Measurements from ENCODE around the gene NSUN3. TPM values are rescaled to one million over a fixed set of nuclear protein-coding genes. Genes with fewer than 3 reads are reported as not detected.

Gene NSUN3
- total and polyA plus RNA-seq, 2 donors (not counting 3 experiments of a cell fraction or from before 2014, with no cell fraction given): 3.4 to 10.7 TPM

DNA sequence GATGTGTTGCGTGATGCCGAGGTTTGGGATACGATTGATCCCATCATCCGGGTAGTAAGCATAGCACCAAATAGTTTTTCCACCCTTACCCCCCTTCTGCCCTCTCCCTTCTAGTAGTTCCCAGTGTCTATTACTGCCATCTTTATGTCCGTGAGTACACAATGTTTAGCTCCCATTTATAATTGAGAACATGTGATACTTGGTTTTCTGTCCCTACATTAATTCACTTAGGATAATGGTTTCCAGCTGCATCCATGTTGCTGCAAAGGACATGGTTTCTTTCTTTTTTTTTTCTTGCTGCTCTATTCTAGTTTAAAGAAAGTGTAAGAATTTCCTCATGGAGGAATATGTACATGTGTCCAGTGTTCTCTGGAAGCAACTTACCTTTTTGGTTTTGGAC is 51.8 kb downstream of the NSUN3 start:
- ChIA-PET CTCF (no interaction called here), POLR2A (no interaction called here)
- no peak overlapping the region for H3K27ac ChIP-seq (ENCODE audit: insufficient read depth, low read depth, low read length)
- H3K9me1 ChIP-seq (replicated peaks; ENCODE audit: control insufficient read depth, extremely low read depth, insufficient read depth, low read length): no peaks in the 10 kb centered on the region
- H3K4me1 ChIP-seq (ENCODE audit: control insufficient read depth, extremely low read depth, insufficient read depth, low read length): no peaks in the 10 kb centered on the region
- dilution Hi-C loops (cut with MboI; ENCODE audit: extremely low pct_ligation_motif_present, low sequenced_read_pairs): no loop called here
- no peaks in the 10 kb centered on the region for H3K9me3 ChIP-seq (replicated peaks; ENCODE audit: control insufficient read depth, insufficient read depth, low read length)
- no peak for FAIRE-seq
- intact Hi-C loops (cut with micrococcal nuclease): no loop called here
- no peak overlapping the region for H3K4me2 ChIP-seq (ENCODE audit: insufficient read depth, low read length)
- H2AFZ ChIP-seq (ENCODE audit: low read depth, low read length): no peak overlapping the region
- TF ChIP-seq, protein P1, sequence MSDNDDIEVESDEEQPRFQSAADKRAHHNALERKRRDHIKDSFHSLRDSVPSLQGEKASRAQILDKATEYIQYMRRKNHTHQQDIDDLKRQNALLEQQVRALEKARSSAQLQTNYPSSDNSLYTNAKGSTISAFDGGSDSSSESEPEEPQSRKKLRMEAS (IDR thresholded peaks at IDR 0.05; ENCODE audit: insufficient read depth, insufficient read length): no peak
- TF ChIP-seq POLR2AphosphoS5 (IDR thresholded peaks at IDR 0.05; ENCODE audit: insufficient read depth, low read depth, low read length) (no peak), GATA2 (IDR thresholded peaks at IDR 0.05; ENCODE audit: insufficient read depth, insufficient read length, low read depth, low read length) (no peak), MYC (IDR thresholded peaks at IDR 0.05; ENCODE audit: low read depth, low read length) (no peak), EZH2 (IDR thresholded peaks at IDR 0.05; ENCODE audit: borderline replicate concordance, low read depth, low read length, severe bottlenecking) (no peak), POLR2A (IDR thresholded peaks at IDR 0.05; ENCODE audit: low read depth, low read length) (no peak), JUN (IDR thresholded peaks at IDR 0.05; ENCODE audit: borderline replicate concordance, insufficient read depth, insufficient read length, low read depth) (no peak)
- H3K9ac ChIP-seq (replicated peaks; ENCODE audit: extremely low read depth, insufficient read depth, low read length): no peak overlapping the region
- no peak for DNase-seq (ENCODE audit: low read depth, low spot score)
- H3K4me3 ChIP-seq (replicated peaks in 1 of 3; ENCODE audit: insufficient read depth in 1 of 3, low read depth in 1 of 3, low read length in 3 of 3): no peak overlapping the region
- no peaks in the 10 kb centered on the region for H3K36me3 ChIP-seq (ENCODE audit: control insufficient read depth in 2 of 2, extremely low read depth in 1 of 2, insufficient read depth in 2 of 2, low read length in 2 of 2)
- no peaks in the 10 kb centered on the region for H4K20me1 ChIP-seq (replicated peaks; ENCODE audit: control insufficient read depth, extremely low read depth, insufficient read depth, low read length)
- BruUV-seq (replicated peaks): no TSS peak
- H3K27me3 ChIP-seq (ENCODE audit: control insufficient read depth in 2 of 2, insufficient read depth in 2 of 2, low read length in 2 of 2): no peaks in the 10 kb centered on the region
- no peaks in the 10 kb centered on the region for H3K79me2 ChIP-seq (ENCODE audit: control insufficient read depth, insufficient read depth, low read length)

DNA sequence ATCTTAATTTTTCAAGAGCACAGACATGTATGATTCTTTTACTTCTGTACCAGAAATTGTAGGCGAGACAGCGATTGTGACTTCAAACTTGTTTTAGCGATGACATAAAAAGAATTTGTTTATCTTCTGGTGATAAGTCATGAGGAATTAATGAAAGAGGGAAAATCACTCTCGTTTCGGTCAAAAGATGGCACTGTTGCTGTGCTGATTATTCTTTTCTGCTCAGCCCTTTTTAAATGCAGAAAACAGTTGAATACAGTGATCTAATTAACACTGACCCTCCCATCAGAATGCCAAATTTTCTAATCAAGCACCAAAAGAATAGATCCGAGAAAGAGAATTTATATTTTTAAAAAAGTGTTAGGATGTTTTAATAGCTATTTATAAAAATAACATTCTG is 52.6 kb downstream of the NSUN3 start:
- intact Hi-C loops (cut with micrococcal nuclease): no loop called here
- BruUV-seq (replicated peaks): no TSS peak
- no peak overlapping the region for H3K27ac ChIP-seq (ENCODE audit: insufficient read depth, low read depth, low read length)

More for the DNA sequence above, 52.6 kb downstream of the NSUN3 start:
- POLR2A ChIA-PET: no interaction called here
- Histone ChIP-seq H3K9ac (replicated peaks; ENCODE audit: extremely low read depth, insufficient read depth, low read length) (no peak overlapping the region), H3K36me3 (ENCODE audit: control insufficient read depth in 2 of 2, extremely low read depth in 1 of 2, insufficient read depth in 2 of 2, low read length in 2 of 2) (no peaks in the 10 kb centered on the region), H3K4me3 (replicated peaks in 1 of 3; ENCODE audit: insufficient read depth in 1 of 3, low read depth in 1 of 3, low read length in 3 of 3) (no peak overlapping the region), H3K4me2 (ENCODE audit: insufficient read depth, low read length) (no peak overlapping the region), H3K9me3 (replicated peaks; ENCODE audit: control insufficient read depth, insufficient read depth, low read length) (no peaks in the 10 kb centered on the region), H4K20me1 (replicated peaks; ENCODE audit: control insufficient read depth, extremely low read depth, insufficient read depth, low read length) (no peaks in the 10 kb centered on the region), H2AFZ (ENCODE audit: low read depth, low read length) (no peak overlapping the region), H3K4me1 (ENCODE audit: control insufficient read depth, extremely low read depth, insufficient read depth, low read length) (no peaks in the 10 kb centered on the region), H3K9me1 (replicated peaks; ENCODE audit: control insufficient read depth, extremely low read depth, insufficient read depth, low read length) (no peaks in the 10 kb centered on the region), H3K27me3 (ENCODE audit: control insufficient read depth in 2 of 2, insufficient read depth in 2 of 2, low read length in 2 of 2) (no peaks in the 10 kb centered on the region), H3K79me2 (ENCODE audit: control insufficient read depth, insufficient read depth, low read length) (no peaks in the 10 kb centered on the region)
- FAIRE-seq: no peak
- dilution Hi-C loops (cut with MboI; ENCODE audit: extremely low pct_ligation_motif_present, low sequenced_read_pairs): no loop called here
- CTCF ChIA-PET: no interaction called here
- TF ChIP-seq POLR2AphosphoS5 (IDR thresholded peaks at IDR 0.05; ENCODE audit: insufficient read depth, low read depth, low read length): no peak
- TF ChIP-seq, protein P2, sequence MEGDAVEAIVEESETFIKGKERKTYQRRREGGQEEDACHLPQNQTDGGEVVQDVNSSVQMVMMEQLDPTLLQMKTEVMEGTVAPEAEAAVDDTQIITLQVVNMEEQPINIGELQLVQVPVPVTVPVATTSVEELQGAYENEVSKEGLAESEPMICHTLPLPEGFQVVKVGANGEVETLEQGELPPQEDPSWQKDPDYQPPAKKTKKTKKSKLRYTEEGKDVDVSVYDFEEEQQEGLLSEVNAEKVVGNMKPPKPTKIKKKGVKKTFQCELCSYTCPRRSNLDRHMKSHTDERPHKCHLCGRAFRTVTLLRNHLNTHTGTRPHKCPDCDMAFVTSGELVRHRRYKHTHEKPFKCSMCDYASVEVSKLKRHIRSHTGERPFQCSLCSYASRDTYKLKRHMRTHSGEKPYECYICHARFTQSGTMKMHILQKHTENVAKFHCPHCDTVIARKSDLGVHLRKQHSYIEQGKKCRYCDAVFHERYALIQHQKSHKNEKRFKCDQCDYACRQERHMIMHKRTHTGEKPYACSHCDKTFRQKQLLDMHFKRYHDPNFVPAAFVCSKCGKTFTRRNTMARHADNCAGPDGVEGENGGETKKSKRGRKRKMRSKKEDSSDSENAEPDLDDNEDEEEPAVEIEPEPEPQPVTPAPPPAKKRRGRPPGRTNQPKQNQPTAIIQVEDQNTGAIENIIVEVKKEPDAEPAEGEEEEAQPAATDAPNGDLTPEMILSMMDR (IDR thresholded peaks at IDR 0.05; ENCODE audit: extremely low read depth in 1 of 2, insufficient read depth in 1 of 2, low read depth in 1 of 2, low read length in 2 of 2): no peak
- TF ChIP-seq, protein P1 (IDR thresholded peaks at IDR 0.05; ENCODE audit: insufficient read depth, insufficient read length): no peak
- no peak for TF ChIP-seq EZH2 (IDR thresholded peaks at IDR 0.05; ENCODE audit: borderline replicate concordance, low read depth, low read length, severe bottlenecking)
- TF ChIP-seq GATA2 (IDR thresholded peaks at IDR 0.05; ENCODE audit: insufficient read depth, insufficient read length, low read depth, low read length): no peak
- no peak for TF ChIP-seq POLR2A (IDR thresholded peaks at IDR 0.05; ENCODE audit: low read depth, low read length)
- no peak for TF ChIP-seq FOS (IDR thresholded peaks at IDR 0.05; ENCODE audit: borderline replicate concordance, insufficient read depth, low read length)
- TF ChIP-seq JUN (IDR thresholded peaks at IDR 0.05; ENCODE audit: borderline replicate concordance, insufficient read depth, insufficient read length, low read depth): no peak
- no peak for TF ChIP-seq MYC (IDR thresholded peaks at IDR 0.05; ENCODE audit: low read depth, low read length)
- DNase-seq (ENCODE audit: low read depth, low spot score): peak; percentile 8

Measured in endothelial cell of umbilical vein (primary cell).